ENCODE measurements around the gene HK3.

GRCh38 chr5:176888016-176888864, 10.9 kb downstream of the HK3 start:
- TF ChIP-seq POLR2A (IDR thresholded peaks at IDR 0.05) (no peak), CTCF (IDR thresholded peaks at IDR 0.05) (no peak)

Data from body of pancreas (tissue), 4 donors.